GM20431 (cell line): Measurements from ENCODE around the gene ATL1.
"Not testable (repeated sequence)": the region's sequence is repeated elsewhere in the genome, so short reads cannot be mapped to it uniquely, and the experiment has no call there.

Experiments
- in situ Hi-C: fragments of 300-500 bp; cut with MseI, MboI; formaldehyde crosslinking; loops from one replicate; pipeline ENCODE4 v1.15.0; 2020; ENCODE audit warnings: low sequenced_read_pairs; ENCODE audit not compliant: unreplicated experiment

The ATL1 gene

DNA sequence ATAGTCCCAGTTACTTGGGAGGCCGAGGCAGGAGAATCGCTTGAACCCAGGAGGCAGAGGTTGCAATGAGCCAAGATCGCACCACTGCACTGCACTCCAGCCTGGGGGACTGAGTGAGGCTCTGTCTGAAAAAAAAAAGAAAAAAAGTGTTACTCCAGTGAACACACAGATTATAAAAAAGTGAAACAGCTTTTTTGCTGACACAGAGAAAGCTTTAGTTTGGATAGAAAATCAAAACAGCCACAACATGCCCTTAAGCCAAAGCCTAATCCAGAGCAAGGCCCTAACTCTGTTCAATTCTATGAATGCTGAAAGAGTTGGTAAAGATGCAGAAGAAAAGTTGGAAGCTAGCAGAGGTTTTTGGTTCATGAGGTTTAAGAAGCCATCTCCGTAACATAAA lies 65.0 kb downstream of the ATL1 start:
- in situ Hi-C loops = loop anchor here (25.0 kb wide), 1 partner anchor 237 kb away; the partner anchor contains the start of gene ABHD12B

DNA sequence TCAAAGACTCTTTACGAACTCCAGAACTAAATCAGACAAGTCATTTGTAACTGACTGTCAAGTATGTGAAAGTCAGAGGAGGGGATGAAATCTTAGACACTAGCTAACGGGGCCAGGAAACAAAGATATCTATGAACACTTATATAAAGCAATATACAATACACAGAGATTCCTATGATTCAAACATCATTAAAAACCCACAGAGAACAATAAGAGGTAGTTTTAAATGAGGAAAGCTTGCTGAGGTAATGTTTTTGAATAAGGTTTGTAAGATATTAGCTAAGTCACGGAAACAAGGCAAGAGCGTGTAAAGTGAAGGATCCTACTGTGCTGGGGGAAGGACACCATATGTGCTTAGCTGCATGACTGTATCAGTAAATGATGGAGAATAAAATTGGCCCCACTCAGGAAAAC lies 71.5 kb downstream of the ATL1 start:
- in situ Hi-C loops = no loop called here

DNA sequence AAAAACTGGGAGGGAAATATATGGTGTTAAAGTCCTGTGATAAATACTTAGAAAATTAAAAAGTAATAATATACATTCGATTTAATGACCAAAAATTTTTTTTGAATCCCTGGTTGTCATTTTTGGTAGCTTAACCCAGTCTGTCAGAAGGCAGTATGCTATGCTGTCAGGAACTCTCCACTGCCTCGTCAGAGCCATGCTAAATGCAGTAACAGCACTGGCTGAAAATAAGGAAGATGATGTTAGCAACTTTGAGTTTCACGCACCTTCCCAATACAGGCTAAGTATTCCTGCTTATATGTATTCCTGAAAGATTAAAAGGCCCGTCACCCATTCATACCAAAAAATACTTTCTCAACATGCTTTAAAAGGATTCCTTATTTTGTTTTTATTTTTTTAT lies 74.0 kb downstream of the ATL1 start:
- in situ Hi-C loops = no loop called here

DNA sequence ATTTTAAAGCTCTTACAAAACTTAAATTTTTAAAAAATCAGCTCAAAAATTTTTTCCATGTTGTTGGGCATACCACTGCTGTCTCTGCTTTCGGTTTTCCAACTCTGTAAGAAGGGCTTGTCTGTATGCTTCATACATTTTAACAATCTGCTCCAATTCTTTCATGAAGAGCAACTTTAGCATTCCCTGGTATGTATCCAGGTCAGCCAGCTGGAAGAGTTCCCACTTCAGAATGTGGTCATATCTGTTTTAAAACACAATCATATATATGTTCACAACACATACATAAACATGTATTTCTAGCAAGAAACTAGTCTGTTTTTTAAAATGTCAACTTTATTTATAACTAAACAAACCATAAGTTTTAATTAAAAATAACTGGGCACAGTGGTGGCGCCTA lies 75.2 kb downstream of the ATL1 start:
- in situ Hi-C loops = no loop called here

DNA sequence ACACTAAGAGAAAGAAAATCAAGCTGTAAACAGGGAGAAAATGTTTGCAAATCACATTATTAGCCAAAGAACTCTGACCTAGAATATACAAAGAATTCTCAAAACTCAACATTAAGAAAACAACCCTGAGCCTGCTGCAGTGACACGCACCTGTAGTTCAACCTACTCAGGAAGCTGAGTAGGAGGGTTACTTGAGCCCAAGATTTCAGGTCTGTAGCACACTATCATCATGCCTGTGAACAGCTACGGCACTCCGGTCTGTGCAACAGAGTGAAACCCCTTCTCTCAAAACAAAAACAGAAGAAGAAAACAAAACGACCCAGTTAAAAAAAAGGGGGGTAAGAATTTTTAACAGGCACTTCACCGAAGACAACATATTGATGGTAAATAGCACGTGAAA lies 87.3 kb downstream of the ATL1 start:
- in situ Hi-C loops = no loop called here

DNA sequence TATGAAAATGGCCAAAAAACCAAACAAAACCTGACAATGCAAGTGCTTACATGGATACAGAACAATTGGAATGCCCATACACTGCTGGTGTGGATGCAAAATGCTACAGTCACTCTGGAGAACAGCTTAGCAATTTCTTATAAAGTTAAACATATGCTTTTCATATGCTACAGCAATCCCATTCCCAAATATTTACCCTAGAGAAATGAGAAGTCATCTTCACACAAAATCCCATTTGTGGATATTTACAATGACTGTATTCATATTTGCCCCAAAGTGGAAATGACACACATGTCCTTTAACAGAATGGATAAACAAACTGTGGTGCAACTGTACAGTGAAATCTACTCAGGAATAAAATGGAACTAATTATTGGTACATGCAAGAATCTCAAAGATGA lies 87.8 kb downstream of the ATL1 start:
- in situ Hi-C loops = no loop called here

DNA sequence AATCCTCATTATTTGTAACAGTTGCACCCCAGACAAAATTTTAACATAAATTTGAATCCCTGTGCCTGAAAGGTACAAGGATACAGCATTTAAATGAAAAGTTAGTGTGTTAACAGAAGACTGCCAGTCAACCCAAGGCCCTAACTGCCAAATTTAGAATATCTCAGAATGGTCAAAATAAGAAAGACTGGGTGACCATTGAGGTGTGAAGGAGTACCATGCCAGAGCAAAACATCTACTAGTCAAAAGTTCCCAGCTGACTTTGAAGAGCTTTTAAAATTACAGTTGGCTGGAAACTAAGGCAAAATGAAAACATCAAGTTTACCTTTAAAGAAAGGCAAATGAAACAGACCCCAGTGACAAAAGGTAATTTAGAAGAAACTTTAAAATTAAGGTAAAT lies 89.7 kb downstream of the ATL1 start:
- in situ Hi-C loops = no loop called here

DNA sequence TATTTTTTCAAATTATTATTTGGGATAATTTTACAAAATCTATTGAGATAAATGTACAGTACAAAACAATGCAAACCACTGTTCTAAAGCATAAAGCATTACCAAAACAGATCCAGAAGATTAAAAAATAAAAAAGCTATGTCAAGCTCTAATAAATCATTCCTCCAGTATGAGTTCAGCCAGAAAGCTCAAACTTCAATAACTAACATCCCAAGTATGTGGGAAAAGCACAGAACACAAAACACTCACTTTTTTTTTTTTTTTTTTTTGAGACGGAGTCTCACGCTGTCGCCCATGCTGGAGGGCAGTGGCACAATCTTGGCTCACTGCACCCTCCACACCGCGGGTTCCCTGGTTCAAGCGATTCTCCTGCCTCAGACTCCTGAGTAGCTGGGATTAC lies 96.8 kb downstream of the ATL1 start:
- in situ Hi-C loops = no loop called here

DNA sequence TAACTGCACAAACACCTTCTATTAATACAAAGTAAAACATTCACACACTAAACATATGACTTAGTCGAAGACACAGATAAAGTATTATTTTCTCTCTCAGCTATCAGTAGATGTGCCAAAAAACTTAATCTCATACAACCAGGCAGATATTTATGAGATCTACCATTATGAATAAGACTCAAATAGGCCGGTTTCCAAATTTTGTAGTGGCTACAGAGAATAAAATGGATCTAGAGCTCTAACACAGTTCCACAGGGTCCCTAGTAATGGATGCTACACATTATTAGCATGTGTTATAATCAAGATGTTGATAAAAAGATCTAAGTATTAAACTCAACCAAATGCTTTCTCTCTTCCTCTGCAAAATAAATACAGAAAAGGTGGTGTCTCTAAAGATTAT lies 97.8 kb downstream of the ATL1 start:
- in situ Hi-C loops = no loop called here

DNA sequence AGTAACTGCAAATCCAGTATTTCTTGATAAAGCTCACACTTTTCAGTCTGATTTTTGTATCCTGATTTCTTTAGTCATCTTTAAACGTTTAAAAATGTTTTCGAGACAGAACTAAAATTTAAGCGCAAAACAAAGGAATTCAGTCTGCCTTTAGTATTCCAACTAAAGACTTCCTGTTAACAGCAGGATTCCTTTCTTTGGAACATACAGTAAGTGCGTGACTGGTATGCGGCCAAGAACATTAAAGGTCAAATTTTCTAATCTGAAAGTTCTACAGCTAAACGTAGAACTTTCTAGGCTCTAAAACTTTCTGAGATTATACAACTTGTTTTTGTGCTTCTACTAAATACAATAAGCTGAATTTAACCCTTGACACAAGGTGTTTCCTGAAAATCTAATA lies 98.3 kb downstream of the ATL1 start:
- in situ Hi-C loops = no loop called here

DNA sequence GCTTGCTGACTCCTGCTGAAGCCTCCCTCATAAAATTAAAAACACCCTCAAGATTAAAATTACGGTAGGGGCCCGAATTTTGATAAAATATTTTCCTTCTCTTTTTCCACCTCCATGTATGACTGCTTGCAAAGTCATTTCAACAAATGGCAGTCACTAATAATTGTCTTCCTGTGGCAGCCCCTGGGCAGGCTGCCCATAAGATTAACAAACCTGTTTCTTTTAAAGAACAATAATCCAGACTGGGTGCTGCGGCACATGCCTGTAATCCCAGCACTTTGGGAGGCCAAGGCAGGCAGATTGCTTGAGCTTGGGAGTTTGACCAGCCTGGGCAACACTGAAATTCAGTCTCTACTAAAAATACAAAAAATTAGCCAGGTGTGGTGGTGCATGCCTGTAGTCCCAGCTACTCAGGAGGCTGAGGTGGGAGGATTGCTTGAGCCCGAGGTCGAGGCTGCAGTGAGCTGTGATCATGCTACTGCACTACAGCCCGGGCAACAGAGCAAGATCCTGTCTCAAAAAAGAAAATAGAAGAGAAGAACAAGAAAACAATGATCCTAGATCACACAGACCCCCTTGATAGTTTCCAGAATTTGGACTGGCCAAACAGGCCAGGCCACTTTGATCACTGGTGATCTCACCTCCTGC lies 99.5 kb downstream of the ATL1 start:
- in situ Hi-C loops = no loop called here

DNA sequence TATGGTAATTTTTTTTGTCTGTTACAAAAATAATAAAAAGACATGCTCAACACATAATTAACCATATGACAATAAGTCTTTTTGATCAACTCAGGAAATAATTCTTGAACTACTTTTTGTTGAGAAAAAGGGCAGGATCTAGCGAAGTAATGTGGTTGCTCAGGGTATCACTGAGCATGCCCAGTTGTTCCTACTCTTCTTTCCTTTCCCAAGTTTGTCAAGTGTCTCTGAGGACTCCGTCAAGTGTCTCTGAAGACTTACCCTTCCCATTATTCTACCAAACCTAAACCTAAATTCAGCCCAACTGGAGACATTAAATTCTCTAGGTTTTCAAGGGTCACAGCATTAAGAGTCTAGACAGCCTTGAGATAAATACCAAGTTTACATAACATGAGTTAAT lies 104.6 kb downstream of the ATL1 start:
- in situ Hi-C loops = not testable (repeated sequence)

DNA sequence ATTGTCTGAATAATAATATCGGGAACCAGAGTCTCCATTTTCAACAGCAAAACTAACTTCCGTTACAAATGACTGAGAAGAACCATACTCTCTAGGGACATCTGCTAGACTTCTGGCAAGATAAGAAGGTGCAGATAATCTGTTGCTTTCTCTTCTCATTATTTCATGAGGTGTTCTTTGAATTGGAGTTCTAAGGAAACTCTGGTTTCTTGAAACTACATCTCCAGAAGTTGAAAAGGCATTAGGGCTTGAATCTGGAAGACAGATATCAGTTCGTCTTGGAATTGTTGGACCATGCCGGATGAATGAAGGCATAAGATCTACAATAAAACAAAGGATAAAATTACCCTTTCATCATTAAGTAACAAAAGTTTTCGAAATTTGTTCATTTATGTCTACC lies 105.4 kb downstream of the ATL1 start:
- in situ Hi-C loops = not testable (repeated sequence)

DNA sequence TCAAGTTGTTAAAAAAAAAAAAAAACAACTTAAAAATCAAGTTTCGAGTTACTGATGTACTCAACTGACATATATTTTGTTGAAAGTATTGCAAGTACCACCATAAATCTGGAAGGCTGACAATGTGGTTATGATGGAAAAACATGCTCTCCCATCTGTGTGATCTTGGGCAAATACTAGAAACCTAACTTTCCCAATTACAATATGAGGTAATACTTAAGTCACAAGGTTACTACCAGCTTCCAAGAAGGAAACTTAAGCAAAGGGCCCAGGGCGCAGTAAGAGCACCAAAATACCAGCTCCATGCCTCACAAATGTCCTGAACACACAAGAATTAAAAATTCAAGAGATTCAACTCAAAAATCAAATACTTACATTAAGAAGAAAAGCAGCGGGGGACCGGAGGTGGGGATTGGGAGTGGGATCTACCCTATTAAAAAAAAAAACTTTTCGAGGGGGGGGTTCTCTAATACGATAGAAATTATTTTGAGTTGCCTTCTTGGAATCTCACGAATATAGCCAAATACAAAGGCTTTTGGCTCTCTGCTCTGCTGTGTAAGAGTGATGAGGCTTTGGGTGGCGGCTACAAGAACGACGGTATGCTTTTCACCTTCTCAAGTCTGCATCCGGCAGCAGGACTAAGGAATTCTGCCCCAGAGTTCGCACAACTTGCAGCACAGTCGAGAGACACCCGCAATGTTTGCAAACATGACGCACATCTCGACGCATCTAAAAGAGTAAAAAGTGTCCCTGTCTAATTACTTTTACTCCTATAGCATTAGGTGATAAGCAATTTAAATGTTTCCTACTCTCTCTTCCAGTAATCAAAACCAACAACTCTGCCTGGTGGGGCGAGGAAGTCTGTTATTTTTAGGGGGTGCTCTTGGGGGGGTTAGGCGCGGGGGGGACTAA lies 107.1 kb downstream of the ATL1 start:
- in situ Hi-C loops = no loop called here

DNA sequence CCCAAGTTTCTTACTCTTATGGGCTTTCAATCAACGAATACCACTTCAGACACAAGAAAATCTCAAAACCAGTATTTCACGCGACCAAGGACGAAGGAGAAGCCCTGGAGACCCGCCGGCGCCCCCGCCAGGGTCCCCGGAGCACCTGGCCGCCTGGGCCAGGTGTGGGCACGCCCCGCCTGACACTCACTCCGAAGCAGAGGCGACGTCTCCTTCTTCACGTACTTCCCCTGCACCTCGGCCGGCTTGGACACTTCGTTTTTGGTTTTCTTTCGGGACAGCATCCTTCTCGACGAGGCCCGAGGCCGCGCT lies 107.7 kb downstream of the ATL1 start:
- in situ Hi-C loops = no loop called here

DNA sequence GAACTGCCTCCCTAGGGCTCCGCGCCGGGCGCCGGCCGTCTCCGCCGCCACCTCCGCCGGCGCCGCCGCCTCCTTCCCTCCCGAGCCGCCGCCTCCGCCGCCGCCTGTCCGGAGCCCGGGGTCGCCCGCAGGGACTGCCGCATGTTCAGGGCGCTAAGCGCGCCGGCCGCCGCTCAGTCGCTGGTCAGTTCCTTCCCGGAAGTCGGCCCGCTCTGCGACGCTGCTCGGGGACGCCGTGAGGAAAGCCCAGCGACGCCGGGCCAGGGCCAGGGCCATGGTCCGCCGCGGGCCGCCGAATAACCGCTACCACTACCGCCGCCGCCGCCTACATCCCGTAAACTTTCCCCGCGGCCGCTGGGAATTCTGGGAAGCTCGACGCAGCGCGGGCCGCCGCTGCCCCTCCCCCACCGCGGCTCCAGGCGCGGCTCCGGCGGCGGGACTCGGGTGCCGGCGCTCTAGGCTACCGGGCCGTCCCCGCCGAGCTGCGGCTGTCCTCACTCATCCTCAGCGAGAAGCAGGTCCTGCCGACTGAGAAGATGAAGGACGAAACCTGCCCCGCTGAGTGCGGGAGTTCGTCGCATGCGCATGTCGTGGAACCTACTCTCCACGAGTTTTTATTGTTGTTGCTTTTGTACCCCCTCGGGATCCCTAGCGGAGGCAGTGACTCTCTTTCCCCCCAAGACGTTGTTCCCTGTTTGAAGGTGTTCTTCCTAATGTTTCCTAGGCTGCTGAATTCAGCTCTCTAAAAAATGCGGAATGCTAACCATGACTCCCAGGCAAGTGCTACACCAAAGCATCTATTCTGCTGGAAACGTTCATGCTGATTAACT lies 108.3 kb downstream of the ATL1 start, which contains the start of gene SAV1:
TSS of gene SAV1 (minus strand) at position 311 of the 830 bp plus-strand sequence. CDS start 339 bp downstream, outside the sequence.
- in situ Hi-C loops = no loop called here

DNA sequence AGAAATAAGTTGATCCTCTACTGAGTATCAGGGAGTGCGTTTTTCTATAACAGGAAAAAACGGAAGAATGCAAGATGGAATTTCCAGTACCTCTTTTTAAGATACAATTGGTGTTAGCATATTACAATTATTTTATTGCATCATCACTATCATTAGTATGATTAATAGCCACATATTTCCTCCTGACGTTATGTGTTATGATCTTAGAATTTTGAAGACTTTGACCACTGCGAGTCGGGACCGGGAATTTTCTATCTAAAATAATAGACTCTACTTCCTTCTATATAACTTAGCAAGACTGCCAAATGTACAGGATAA lies 108.8 kb downstream of the ATL1 start:
- in situ Hi-C loops = no loop called here

DNA sequence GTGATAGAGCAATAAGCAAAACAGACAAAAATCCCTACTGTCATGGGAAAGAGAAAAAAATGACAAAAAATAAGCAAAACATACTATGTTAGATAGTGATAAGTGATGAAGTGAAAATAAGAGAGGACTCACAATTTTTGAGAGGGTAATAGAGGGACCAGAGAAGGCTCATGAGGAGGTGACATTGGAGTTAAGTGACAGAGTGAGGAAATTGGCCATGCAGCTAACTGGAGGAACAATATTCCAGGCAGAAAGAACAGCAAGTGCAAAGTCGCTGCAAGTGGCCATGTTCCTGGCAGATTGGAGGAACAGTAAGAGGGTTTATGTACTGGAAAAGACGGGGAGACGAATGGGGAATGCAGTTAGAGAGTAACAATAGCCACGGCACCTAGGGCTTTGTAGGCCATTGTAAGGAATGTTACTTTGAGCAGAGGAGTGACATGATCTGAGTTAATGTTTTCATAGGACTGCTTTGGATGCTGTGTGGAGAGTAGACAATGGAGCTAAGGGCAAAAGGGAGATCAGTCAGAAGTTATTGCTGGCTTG lies 109.6 kb downstream of the ATL1 start:
- in situ Hi-C loops = no loop called here

DNA sequence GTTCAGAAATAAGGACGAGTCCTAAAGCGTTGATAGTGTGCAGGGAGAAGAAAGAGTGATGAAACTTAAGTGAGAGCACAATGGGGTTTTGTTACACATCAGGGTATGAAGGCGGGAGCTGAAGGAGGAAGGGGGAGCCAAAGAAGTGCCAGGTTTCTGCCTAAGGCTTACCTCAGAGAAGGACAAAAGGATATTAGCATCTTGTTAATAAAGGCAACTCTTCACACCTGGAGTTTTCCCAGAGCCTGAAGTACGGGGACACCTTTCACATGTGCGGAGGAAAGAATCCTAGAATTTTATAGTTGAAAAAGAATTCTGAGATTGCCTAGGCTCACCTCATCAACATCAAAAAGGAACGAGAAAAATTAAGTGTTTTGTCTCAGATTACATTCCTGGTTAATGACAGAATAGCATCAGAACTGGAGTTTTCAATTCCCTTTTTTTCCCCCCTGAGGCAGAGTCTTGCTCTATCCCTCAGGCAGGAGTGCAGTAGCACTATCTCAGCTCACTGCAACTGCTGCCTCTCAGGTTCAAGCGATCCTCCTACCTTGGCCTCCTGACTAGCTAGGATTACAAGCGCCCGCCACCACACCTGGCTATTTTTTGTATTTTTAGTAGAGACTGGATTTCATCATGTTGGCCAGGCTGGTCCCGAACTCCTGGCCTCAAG lies 110.4 kb downstream of the ATL1 start:
- in situ Hi-C loops = no loop called here

DNA sequence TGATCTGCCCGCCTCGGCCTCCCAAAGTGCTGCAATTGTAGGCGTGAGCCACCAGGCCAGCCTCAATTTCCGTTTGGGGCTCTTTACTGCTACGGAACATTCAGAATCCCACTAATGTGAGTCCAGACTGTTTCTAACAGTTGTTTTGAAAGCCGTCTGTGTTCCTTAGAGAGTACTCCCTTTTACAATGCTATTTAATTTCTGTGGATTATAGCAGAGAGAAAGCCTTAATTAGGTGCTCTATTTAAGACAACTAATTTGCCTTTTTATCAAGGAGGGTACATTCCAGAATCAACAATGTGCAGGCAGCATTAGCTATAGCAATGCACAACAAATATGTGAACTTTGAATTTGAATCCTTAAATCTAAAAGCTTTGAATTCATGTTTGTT lies 110.9 kb downstream of the ATL1 start:
- in situ Hi-C loops = no loop called here
